Ovary (tissue), 9 donors: Measurements from ENCODE around the gene TSPAN8. TPM values are rescaled to one million over a fixed set of nuclear protein-coding genes. Genes with fewer than 3 reads are reported as not detected.
"Not testable (repeated sequence)": the region's sequence is repeated elsewhere in the genome, so short reads cannot be mapped to it uniquely, and the experiment has no call there.

Source experiments
- DNase-seq, 5 donors: peaks; one replicate each; pipeline ENCODE4 v3.0.0-alpha.2; 2019 to 2020
- H3K27ac ChIP-seq, 2 donors: fragments of 200-600 bp; one replicate each; pipeline versions ENCODE4 v1.5.1 to v1.8.0; 2019 to 2022
- H3K27me3 ChIP-seq: fragments of 200-600 bp; one replicate; pipeline ENCODE4 v1.8.0; 2022
- H3K36me3 ChIP-seq: fragments of 200-600 bp; sonication (generic); one replicate; pipeline ENCODE4 v1.5.1; 2019
- H3K4me1 ChIP-seq: one replicate; pipeline ENCODE4 v1.8.1; 2013; ENCODE audit warnings: mild to moderate bottlenecking, moderate library complexity; ENCODE audit not compliant: insufficient read depth
- H3K4me3 ChIP-seq: fragments of 200-600 bp; sonication (generic); one replicate; pipeline ENCODE4 v1.5.1; 2017
- H3K9me3 ChIP-seq, 2 donors: fragments of 200-600 bp in 1 of 2; sonication (generic) in 1 of 2; one replicate each; pipeline versions ENCODE4 v1.5.1 to v1.8.1; 2013 to 2019; ENCODE audit warnings: mild to moderate bottlenecking in 1 of 2, moderate library complexity in 1 of 2
- CTCF ChIP-seq, 3 donors: fragments of 450-650 bp in 2 of 3; fragments of 200-600 bp in 1 of 3; IDR thresholded peaks; one replicate each; pipeline versions ENCODE4 v1.5.1 to v1.8.0; 2016 to 2022; ENCODE audit warnings: antibody characterized with exemption in 3 of 3, mild to moderate bottlenecking in 1 of 3
- EP300 ChIP-seq: sonication (generic); formaldehyde crosslinking; IDR thresholded peaks from one replicate; pipeline ENCODE4 v1.6.1; 2017; ENCODE audit warnings: antibody characterized with exemption
- POLR2A ChIP-seq: fragments of 450-650 bp; IDR thresholded peaks from one replicate; pipeline ENCODE4 v1.6.1; 2017; ENCODE audit warnings: antibody characterized with exemption, mild to moderate bottlenecking, moderate library complexity
- WGBS, 3 donors: extraction: QIAGEN DNeasy Blood & Tissue Kit in 1 of 3; methylation state at CpG; one replicate each; pipeline versions ENCODE4 v1.1.5 to v1.1.7; 2013 to 2017; 5-methylcytosine and 5-hydroxymethylcytosine counted together
- intact Hi-C, 4 donors: fragments of 100-400 bp; cut with DNase I; formaldehyde crosslinking; loops; one replicate each; pipeline versions ENCODE4 v1.11.0 to v1.15.1; 2022 to 2023
- polyA plus RNA-seq, 2 donors: library from polyadenylated mRNA; stranded (reverse); fragments of 200-250 nt in 1 of 2; fragments of 350-450 nt in 1 of 2; fragmentation: Illumina TruSeq in 1 of 2; extraction: RNeasy Lipid Tissue Mini Kit (QIAGEN cat#74804) in 1 of 2; gene quantifications; one replicate each; pipeline ENCODE4 v1.2.3, GENCODE V29; 2013 to 2014
- total RNA-seq, 7 donors: library from RNA; depleted of rRNA in 2 of 7; stranded (reverse); fragments of >200 nt in 2 of 7; fragmentation: NEBNext Ultra II Directional in 3 of 7; extraction: Animal tissue kit (Norgen Biotek cat#: 25700) in 3 of 7; gene quantifications; one replicate each; pipeline versions ENCODE4 v1.1.0 to v1.2.4, GENCODE V29; 2016 to 2023
- donor health status: DM: no; HTN: no; CAD: no; lungs with moderate emphysema.
- donor health status: DM: no; HTN: no; CAD: no.
- donor health status: Bipolar disorder and iron deficiency.
- donor health status: DM: yes; HTN: yes; CAD: no.
- donor health status: DM: no; HTN: no; CAD: no.
- donor health status: DM: yes; HTN: yes; CAD: no.

The TSPAN8 gene
- total and polyA plus RNA-seq, 9 donors: 8.8 to 55.4 (median 23.5) TPM

DNA sequence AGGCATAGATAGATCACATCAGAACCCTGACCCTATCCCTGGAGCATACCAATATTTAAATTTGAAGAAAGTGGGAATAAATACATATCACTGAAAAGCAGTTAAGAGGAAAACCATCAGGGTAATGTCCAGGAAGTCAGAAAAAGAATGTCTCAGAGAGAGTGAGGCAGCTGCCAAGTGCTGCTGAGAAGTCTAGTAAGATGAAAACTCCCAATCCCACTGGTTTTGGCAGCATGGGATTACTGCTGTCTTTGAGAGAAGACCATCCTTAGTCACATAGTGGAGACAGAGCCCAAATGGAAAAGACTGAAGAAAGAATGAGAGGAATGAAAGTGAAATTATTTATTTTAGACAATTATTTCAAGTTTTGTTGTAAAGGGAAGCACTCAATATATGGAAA is 11.5 kb upstream of the TSPAN8 start:
- Histone ChIP-seq H3K27me3 (no peaks in the 10 kb centered on the region), H3K27ac (no peak overlapping the region), H3K4me1 (no peaks in the 10 kb centered on the region), H3K9me3 (no peaks in the 10 kb centered on the region), H3K36me3 (no peaks in the 10 kb centered on the region), H3K4me3 (no peak overlapping the region)
- TF ChIP-seq POLR2A (no peak), CTCF (IDR thresholded peaks at IDR 0.05) (no peak), EP300 (no peak)
- no peak for DNase-seq
- intact Hi-C loops: no loop called here

GRCh38 chr12:71166862-71167496 is 9.2 kb upstream of the TSPAN8 start:
- 46 to 59% (median 47%) methylated on average over 4 of the region's 4 CpGs for WGBS, 3 donors
- intact Hi-C loops: no loop called here
- no peak for TF ChIP-seq POLR2A
- no peak for TF ChIP-seq CTCF (IDR thresholded peaks at IDR 0.05)
- TF ChIP-seq EP300: no peak

DNA sequence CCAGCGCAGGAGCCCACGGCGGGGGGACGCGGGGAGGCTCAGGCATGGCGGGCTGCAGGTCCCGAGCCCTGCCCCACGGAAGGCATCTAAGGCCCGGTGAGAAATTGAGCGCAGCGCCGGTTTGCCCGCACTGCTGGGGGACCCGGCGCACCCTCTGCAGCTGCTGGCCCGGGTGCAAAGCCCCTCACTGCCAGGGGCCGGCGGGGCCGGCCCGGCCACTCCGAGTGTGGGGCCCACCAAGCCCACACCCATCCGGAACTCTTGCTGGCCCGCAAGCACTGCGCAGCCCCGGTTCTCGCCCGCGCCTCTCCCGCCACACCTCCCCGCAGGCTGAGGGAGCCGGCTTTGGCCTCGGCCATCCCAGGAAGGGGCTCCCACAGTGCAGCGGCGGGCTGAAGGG is 8.5 kb upstream of the TSPAN8 start:
- H3K27me3 ChIP-seq: no peaks in the 10 kb centered on the region
- no peaks in the 10 kb centered on the region for H3K9me3 ChIP-seq
- H3K27ac ChIP-seq: no peak overlapping the region
- DNase-seq: no peak
- H3K4me3 ChIP-seq: no peak overlapping the region
- 95 to 98% (median 96%) methylated on average over 34 of the region's 34 CpGs for WGBS, 3 donors
- TF ChIP-seq EP300 (no peak), POLR2A (no peak), CTCF (IDR thresholded peaks at IDR 0.05) (no peak)
- no peaks in the 10 kb centered on the region for H3K36me3 ChIP-seq
- no peaks in the 10 kb centered on the region for H3K4me1 ChIP-seq
- intact Hi-C loops: no loop called here

More at GRCh38 chr12:71166862-71167496, 9.2 kb upstream of the TSPAN8 start:
- Histone ChIP-seq H3K27me3 (no peaks in the 10 kb centered on the region), H3K4me1 (no peaks in the 10 kb centered on the region), H3K4me3 (no peak overlapping the region), H3K27ac (no peak overlapping the region), H3K9me3 (no peaks in the 10 kb centered on the region), H3K36me3 (no peaks in the 10 kb centered on the region)
- no peak for DNase-seq

- H3K27ac ChIP-seq, H3K36me3 ChIP-seq, intact Hi-C loops, H3K9me3 ChIP-seq, DNase-seq, H3K27me3 ChIP-seq, H3K4me1 ChIP-seq, H3K4me3 ChIP-seq: not testable (repeated sequence)
- WGBS, 3 donors: 95 to 98% (median 96%) methylated on average over 5 of the region's 5 CpGs
These were observed 8.0 kb upstream of the TSPAN8 start for GRCh38 chr12:71165780-71166179.

DNA sequence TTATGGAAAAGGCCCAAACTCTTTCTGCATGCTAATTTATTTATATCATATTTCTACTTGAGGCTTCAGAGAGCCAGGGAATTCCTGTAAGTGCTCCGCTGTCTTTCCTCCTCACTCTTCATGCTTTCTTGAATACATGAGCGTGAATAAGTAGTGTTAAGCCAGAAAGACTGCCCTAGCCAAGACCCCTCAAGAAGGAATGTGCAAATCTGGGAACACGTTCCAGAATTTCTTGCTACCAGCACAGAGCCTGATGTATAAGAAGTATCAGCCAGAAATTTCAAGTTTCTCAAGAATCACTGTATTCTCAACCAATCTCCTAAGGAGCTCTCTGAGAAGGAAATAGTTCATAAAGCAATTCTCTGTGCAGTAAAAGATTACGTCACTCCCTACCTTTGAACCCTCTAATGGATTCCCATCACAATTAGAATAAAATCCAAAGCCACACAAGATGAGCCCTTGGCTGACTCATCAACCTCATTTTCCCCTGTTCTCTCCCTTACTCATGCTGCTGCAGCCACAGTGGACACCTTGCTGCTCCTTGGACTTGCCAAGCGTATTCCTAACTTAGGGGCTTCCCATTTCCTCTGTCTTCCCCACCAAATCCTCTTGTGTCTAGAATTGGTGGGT is 6.9 kb upstream of the TSPAN8 start:
- H3K36me3 ChIP-seq: no peaks in the 10 kb centered on the region
- no peak for DNase-seq
- no peak overlapping the region for H3K4me3 ChIP-seq
- intact Hi-C loops: no loop called here
- no peak for TF ChIP-seq EP300
- no peak for TF ChIP-seq POLR2A
- TF ChIP-seq CTCF (IDR thresholded peaks at IDR 0.05): no peak
- H3K9me3 ChIP-seq: no peaks in the 10 kb centered on the region
- no peaks in the 10 kb centered on the region for H3K4me1 ChIP-seq
- 33 to 43% (median 43%) methylated on average over 5 of the region's 5 CpGs for WGBS, 3 donors
- H3K27ac ChIP-seq: no peak overlapping the region
- no peaks in the 10 kb centered on the region for H3K27me3 ChIP-seq
